Heart left ventricle (tissue), 13 donors: ENCODE results near the gene NLRC3.

Source experiments
- POLR2A ChIP-seq, 2 donors: fragments of 450-650 bp; IDR thresholded peaks; one replicate each; pipeline ENCODE4 v1.6.1; 2017; ENCODE audit warnings: antibody characterized with exemption in 2 of 2, mild to moderate bottlenecking in 2 of 2, moderate library complexity in 2 of 2
- TF ChIP-seq, protein P1 (sequence below), 12 donors: fragments of 200-600 bp; sonication (generic) in 4 of 12; IDR thresholded peaks; one replicate each; pipeline versions ENCODE4 v1.5.0 to v1.8.0; 2018 to 2022; ENCODE audit warnings: antibody characterized with exemption in 12 of 12, mild to moderate bottlenecking in 5 of 12
- donor health status: ischemic (EF 13 %, LVEDD 7.1; RV severe dilation, severe dysfunction).
- donor health status: DM: no; HTN: yes; CAD: no.
- donor health status: DM: no; HTN: no; CAD: no.
- donor health status: ischemic (EF 25% LVEDD 6.9; RV normal size, moderate dysfunction).
- donor health status: ischemic (EF 25% LVEDD 5.7; RV mildly dilated, moderate dysfunction).
- donor health status: ischemic (EF 35%, LVEDD 5.7; RV mildly dilated, moderate dysfunction).
- donor health status: nonischemic (EF 11% LVEDD 7.7; RV severe dilation, severe dysfunction).
- donor health status: DM: yes; HTN: yes; CAD: no.
- donor health status: PGD.
- donor health status: ischemic (EF 29% LVEDD 5.4; RV normal size, mild dysfunction).
- donor health status: nonischemic (EF 23%, LVEDD 6.1; RV moderate dilation, normal function).

DNA sequence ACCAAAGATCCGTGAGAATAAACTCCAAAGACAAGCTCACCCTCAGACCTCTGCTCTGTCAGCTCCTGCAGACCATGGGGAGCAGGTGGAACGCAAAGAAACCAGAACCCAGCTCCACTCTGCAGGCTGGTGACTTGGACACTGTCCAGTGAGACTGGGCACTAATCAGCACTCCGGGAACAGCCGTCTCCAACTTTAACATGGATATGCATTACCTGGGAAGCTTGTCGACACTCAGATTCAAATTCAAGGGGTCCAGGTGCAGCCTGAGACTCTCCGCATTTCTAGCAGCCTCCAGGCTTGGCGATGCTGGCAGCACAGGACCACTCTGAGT, 25.1 kb upstream of the NLRC3 start:
- TF ChIP-seq, protein P1, sequence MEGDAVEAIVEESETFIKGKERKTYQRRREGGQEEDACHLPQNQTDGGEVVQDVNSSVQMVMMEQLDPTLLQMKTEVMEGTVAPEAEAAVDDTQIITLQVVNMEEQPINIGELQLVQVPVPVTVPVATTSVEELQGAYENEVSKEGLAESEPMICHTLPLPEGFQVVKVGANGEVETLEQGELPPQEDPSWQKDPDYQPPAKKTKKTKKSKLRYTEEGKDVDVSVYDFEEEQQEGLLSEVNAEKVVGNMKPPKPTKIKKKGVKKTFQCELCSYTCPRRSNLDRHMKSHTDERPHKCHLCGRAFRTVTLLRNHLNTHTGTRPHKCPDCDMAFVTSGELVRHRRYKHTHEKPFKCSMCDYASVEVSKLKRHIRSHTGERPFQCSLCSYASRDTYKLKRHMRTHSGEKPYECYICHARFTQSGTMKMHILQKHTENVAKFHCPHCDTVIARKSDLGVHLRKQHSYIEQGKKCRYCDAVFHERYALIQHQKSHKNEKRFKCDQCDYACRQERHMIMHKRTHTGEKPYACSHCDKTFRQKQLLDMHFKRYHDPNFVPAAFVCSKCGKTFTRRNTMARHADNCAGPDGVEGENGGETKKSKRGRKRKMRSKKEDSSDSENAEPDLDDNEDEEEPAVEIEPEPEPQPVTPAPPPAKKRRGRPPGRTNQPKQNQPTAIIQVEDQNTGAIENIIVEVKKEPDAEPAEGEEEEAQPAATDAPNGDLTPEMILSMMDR (IDR thresholded peaks at IDR 0.05), result no peak
- TF ChIP-seq POLR2A (IDR thresholded peaks at IDR 0.05), result no peak
